HG03378 (cell line): ENCODE data around the gene KRTAP5-11.
"Not testable (repeated sequence)": the region's sequence is repeated elsewhere in the genome, so short reads cannot be mapped to it uniquely, and the experiment has no call there.

Experiments used
- ATAC-seq: cut with Tn5 transposase; IDR thresholded peaks from one replicate; pipeline ENCODE4 v1.9.1; 2021; ENCODE audit warnings: mild to moderate bottlenecking, moderate library complexity; ENCODE audit not compliant: unreplicated experiment

Gene KRTAP5-11

DNA sequence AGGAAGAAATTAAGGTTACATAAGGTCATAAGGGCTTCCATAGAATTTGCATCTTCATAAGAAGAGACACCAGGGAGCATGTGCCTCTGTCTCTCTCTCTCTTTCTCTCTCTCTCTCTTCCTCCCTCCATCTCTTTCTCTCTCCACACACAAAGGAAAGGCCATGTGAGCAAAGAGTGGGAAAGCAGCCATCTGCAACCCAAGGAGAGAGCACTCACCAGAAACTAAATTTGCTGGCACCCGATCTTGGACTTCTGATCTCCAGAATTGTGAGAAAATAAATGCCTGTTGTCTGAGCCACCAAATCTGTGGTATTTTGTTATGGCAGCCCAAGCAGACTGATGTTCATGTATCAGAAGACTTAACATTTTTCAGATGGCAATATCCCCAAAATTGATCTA, 23.7 kb downstream of the KRTAP5-11 start:
- ATAC-seq: no peak

DNA sequence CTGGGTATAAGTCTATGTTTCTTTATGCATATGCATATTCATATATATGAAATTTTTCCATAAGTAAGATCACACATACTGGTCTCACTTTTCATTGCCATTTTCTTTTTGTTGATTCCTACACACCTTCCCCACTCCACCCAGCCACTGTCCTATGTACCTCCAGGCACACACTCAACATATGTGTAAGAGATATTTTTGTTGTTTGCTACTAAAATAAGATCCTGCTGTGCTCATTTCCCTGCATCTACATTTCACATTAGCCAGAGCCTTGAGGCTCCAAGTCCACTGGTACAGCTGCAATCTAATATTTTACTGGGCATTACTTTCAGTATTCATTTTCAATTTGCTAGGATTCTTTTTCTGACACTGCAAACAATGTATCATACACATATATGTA, 25.4 kb downstream of the KRTAP5-11 start:
- ATAC-seq: no peak

DNA sequence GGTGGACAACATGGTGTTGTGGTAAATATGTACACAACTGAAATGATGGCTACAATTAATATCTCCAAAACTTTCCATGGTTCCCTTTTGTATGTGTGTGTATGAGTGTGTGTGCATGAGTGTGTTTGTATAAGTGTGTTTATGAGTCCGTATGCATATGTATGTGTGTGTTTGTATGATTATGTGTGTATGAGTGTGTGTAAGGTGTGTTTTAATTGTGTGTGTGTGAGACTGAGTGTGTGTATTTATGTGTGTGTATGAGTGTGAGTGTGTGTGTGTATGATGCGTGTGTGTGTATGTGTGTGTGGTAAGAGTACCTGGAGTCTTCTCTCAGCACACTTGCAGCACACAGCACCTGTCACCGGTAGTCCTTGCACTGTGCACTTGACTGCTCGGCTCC, 26.7 kb downstream of the KRTAP5-11 start:
- no peak for ATAC-seq

DNA sequence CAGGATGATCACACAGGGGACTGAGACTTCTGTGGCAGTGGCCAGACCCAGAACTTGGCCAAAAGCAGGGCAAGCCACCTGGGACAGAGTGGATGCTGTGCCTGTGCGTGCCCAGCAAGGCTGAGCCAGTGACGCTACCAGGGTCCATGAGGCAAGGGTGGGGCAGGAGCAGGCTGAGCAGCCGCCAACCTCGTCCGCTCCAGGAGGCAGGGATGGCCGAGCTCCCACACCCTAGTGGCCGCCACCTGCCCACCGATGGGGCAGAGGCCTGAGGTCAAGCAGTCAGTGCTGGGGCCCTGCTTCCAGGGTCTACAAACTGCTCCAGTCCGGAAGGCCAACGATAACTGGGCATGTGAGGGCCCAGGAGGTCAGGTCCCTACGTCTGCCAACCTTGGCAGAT, 27.2 kb downstream of the KRTAP5-11 start:
- ATAC-seq: no peak

DNA sequence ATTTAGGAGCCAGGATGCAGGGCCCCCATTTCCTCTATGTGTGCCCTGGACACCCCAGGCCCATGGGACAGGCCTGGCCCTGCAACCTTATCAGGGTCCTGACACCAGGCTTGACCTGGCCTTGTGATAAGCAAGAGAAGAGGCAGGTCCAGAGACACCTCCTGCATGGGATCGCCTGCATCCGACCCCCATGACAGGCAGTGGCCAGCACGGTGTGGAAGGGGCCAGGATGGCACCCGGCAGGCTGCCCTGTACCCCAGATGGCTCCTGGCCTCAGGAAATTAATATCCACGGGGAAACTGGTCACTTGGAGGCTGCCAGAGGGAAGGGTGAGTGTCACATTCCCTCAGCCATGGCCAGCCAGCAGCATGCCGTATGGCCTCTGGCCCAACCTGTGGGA, 27.7 kb downstream of the KRTAP5-11 start:
- ATAC-seq: no peak

DNA sequence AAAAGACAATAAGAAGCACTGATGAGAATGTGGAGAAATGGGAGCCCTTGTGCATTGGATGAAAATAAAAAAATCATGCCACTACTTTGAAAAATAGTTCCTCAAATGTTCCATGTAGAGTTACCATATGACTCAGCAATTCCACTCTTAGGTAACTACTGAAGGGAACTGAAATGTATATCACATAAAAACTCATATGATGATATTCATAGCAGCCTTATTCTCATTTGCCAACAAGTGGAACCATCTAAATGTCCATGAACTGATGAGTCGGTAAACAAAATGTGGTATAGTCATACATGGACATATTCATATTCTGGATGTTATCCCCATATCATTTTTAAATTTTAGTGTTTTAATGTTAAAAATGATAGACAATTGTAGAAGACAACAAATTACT, 31.0 kb downstream of the KRTAP5-11 start:
- no peak for ATAC-seq

DNA sequence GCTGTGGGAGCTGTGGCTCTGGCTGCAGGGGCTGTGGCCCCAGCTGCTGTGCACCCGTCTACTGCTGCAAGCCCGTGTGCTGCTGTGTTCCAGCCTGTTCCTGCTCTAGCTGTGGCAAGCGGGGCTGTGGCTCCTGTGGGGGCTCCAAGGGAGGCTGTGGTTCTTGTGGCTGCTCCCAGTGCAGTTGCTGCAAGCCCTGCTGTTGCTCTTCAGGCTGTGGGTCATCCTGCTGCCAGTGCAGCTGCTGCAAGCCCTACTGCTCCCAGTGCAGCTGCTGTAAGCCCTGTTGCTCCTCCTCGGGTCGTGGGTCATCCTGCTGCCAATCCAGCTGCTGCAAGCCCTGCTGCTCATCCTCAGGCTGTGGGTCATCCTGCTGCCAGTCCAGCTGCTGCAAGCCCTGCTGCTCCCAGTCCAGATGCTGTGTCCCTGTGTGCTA, 33.9 kb downstream of the KRTAP5-11 start:
- no peak for ATAC-seq

DNA sequence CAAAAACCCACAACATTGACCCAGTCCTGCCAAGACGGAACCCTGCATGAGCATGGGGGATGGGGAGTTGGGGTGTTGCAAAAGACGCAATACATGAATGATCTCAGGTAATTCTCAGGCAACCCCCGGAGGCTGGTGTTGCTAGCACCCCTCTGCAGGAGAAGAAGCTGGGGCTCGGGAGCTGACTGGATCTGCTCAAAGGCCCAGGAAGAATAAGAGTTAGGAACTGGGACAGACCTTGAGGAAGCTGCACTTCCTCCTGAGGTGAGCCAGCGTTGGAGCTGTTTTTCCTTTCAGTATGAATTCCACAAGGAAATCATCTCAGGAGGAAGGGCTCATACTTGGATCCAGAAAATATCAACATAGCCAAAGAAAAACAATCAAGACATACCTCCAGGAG, 34.6 kb downstream of the KRTAP5-11 start, which contains the start of gene KRTAP5-9:
KRTAP5-9 (plus strand) TSS at position 301 of the 400 bp plus-strand sequence. CDS start 238 bp downstream, outside the sequence.
- no peak for ATAC-seq

DNA sequence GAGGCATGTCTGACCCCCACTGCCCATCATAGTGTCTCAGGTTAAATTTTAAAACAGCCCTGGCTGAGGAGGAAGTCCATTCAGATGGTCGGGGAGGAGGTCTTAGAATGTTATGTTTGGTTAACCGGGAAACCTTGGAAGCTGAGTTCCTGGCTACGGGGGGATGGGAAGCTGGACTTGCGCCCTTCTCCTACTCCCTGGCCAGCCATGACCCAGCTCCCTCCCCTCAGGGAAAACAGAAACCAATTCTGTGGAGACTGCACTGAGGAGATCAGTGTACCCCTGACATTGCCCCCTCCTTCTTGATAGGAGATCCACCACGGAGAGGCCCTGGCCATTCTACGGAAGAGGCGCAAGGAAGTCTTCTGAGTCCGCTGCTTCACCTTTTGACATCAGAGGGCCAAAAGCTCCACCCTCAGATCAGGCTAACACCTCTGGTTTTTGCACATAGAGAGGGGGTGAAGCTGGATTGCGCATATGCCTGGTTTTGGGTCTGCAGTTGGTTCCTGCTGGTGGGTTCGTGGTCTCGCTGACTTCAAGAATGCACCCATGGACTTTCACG, 37.2 kb downstream of the KRTAP5-11 start:
- no peak for ATAC-seq

DNA sequence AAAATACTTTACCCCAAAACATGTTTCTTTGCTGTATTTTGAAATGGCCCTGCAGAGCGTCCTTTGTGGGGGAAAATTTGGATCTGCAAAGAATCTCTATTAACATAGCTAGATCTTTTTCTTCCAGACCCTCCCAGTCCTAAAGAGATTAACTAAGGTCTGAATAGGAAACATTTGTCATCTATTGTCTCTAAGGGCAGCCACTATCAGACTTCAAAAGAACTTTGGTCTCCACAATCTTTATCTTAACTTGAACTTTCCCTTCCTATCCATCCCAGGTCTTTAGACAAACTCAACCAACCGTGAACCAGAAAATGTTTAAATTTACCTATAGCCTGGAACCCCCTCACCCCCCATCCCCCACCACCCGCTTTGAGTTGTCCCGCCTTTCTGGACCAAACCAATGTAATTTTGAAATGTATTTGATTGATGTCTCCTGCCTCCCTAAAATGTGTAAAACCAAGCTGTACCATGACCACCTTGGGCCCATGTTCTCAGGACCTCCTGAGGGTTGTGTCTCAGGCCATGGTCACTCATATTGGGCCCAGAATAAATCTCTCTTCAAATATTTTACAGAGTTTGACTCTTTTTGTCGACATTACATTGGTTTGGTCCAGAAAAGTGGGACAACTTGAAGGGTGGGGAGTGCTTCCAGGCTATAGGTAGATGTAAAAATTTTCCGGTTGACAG, 38.0 kb downstream of the KRTAP5-11 start:
- ATAC-seq: no peak

DNA sequence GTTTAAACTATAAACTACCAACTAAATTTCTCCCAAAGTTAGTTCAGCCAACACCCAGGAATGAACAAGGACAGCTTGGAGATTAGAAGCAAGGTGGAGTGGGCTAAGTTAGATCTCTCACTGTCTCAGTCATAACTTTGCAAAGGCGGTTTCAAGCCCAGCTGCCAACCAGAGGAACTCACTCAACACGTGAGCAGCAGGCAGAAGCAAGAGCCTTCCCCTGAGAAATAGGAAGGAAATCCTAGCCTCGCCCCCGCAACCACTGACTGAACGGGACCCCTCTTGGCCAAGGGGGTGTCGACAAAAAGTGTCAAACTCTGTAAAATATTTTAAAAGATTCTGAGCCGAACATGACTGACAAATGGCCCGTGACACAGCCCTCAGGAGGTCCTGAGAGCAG, 38.8 kb downstream of the KRTAP5-11 start:
- ATAC-seq: no peak

DNA sequence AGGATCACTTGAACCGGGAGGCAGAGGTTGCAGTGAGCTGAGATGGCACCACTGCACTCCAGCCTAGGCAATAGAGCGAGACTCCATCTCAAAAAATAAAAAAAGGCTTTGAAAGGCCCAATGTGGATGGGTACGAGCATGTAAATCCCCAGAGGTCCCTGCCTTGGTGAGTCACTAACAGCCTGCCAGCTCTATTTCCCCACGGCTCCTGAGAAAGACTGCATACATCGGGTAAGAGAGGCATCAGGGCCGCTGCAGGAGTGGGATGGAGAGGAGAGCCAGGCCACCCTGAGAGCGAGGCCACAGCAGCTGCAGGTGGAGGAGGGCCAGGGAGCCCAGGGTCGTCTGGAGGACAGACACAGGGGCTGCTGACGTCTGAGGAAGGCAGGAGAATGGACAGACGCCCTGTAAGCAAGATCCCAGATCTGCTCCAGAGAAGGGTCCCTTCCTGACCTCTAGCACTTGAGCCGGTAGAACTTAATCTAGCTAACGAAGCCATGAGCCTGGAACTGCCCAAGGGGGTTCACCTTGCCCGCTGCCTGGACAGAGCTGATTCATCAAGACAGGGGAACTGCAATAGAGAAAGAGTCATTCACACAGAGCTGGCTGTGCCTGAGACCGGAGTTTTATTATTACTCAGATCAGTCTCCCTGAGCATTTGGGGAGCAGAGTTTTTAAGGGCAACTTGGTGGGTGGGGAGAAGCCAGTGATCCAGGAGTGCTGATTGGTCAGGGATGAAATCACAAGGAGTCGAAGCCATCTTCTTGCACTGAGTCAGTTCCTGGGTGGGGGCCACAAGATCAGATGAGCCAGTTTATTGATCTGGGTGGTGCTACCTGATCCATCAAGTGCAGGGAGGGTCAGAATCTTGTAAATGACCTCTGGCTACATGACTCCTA, 39.5 kb downstream of the KRTAP5-11 start:
- ATAC-seq: no peak

DNA sequence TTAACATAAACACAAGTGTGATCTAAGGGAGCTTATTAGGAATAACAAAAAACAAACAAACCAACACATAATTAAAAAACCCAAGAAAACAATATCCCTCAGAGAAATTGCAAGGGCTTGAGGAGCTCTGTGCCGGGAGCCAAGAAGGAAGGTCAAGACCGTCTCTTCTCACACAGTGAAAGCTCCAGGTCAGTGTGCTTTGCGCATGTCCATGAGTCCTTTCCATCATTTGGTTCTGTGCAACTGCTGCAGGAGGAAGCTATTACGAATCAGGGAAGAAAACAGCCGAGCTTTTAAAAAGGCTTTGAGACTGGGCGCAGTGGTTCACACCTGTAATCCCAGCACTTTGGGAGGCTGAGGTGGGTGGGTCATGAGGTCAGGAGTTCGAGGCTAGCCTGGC, 40.3 kb downstream of the KRTAP5-11 start:
- ATAC-seq: no peak

DNA sequence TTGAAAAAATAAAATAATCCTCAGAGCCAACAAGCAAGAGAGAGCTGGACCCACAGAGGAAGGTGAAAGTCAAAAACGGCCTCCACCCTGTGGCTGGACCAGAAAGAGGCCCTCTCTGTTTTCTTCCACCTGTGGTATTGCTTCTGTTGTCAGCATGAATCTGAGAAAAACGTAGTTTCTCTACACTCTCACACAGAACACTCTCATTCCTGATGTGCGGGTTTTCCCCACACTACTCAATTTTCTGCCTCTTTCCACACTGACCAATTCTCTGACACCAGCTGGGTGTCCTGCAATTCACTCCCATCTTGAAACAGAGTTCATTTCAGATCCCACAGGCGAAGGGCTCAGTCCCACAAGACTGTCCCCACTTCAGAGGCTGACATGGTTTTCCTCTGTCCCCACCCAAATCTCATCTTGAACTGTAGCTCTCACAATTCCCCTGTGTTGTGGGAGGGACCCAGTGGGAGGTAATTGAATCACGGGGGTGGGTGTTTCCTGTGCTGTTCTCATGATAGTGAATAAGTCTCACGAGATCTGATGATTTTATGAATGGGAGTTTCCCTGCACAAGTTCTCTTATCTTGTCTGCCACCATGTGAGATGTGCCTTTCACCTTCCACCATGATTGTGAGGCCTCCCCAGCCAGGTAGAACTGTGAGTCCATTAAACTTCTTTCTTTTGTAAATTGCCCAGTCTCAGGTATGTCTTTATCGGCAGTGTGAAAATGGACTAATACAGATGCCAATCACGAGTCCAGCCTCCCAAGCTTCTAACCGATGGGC, 42.0 kb downstream of the KRTAP5-11 start:
- ATAC-seq: not testable (repeated sequence)

DNA sequence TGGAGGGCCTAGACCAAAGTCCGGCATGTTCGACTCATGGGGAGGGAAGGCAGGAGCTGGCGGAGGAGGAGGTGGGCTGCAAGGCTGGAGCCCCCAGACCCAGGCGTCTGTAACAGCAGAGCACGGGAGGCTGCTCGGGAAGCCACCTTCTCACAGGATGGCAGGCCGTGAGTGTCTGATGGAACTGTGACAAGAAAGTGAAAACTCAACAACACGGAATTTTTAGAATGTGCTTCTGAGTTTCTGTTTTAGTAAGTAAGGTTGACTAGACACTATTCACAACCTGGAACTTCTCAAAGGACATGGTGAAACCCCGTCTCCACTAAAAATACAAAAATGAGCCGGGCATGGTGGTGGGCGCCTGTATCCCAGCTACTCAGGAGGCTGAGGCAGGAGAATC, 42.7 kb downstream of the KRTAP5-11 start:
- not testable (repeated sequence) for ATAC-seq

DNA sequence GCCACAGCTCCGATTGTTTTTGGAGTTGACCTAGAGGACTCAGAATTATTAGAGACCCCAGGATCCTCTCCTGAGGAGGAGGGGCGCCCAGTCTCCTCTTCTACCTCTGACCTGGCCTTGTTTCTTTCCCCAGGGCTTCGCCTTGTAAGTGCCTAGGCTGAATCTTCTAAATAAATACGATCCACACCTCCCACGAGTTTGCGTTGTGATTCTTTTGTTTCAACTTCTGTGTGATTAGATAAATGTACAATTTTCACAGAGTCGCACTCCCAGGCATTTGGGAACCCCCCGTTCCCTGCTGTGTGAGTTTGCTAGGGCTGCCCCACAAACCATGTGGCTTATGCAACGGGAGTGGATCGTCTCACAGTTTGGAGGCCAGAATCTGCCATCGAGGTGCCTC, 43.7 kb downstream of the KRTAP5-11 start:
- no peak for ATAC-seq

DNA sequence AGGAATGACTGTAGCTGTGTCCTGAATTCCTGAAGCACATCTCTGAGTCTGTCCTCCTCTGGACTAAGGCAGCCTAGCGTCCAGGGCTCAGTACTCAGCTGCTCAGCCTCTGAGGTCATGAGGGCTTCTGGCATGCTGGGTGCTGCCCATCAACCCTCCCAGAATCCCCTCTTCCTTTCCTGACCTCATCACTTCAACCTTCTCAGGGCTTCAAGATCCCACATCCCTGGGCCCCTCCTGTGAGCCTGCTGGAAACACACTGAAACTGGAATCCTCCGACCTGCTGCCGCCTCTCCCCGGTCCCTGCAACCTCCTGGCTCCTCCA, 44.0 kb downstream of the KRTAP5-11 start:
- no peak for ATAC-seq

DNA sequence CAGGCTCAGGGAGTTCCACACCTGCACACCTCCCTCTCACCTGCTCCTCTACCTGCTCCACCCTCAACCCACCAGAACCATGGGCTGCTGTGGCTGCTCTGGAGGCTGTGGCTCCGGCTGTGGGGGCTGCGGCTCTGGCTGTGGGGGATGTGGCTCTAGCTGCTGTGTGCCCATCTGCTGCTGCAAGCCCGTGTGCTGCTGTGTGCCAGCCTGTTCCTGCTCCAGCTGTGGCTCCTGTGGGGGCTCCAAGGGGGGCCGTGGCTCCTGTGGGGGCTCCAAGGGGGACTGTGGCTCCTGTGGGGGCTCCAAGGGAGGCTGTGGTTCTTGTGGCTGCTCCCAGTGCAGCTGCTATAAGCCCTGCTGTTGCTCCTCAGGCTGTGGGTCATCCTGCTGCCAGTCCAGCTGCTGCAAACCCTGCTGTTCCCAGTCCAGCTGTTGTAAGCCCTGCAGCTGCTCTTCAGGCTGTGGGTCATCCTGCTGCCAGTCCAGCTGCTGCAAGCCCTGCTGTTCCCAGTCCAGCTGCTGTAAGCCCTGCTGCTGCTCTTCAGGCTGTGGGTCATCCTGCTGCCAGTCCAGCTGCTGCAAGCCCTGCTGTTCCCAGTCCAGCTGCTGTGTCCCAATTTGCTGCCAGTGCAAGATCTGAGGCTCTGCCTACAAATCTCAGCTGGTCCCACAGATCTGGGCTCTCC, 44.6 kb downstream of the KRTAP5-11 start, which contains the start of gene KRTAP5-8:
KRTAP5-8 (plus strand) TSS at position 49 of the 689 bp plus-strand sequence; CDS start at position 80, 31 bp downstream.
- ATAC-seq: not testable (repeated sequence)

DNA sequence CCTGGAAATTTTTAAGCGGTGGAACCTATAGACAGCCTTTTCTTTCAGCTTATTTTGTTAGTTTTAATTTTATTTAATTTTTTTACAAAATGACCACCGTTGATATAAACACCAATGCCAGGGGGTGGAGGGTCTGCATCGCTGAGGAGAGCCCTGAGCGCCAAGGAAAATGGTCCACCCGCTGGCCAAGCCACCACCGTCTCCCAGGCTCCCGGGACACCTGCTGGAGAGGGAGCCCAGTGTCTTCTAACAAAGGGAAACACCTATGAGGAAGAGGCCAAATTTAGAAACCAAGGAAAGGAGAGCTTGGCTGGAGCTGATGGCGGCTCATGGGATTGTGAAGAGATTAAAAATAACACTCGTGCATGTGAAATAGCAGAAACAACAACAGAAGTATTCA, 45.1 kb downstream of the KRTAP5-11 start:
- no peak for ATAC-seq

DNA sequence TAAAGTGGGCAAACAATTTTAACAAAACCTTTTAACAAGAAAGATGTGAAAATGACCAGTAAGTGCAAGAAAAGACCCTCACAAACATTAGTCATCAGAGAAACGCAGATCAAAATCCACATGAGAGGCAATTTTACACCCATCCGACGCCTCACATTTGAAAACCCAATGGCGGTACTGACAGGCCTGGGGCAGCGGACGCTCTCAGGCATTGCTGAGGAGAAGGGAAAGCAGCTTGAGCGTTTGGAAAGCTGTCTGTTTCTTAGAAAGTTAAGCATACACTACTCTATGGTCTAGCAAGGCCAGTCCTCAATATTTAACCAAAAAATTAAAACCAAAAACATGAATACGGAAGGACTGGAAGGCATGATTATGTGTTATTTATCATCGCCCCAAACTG, 46.9 kb downstream of the KRTAP5-11 start:
- no peak for ATAC-seq
